Brain microvascular endothelial cell (primary cell): ENCODE results near the gene SMARCC1.

ENCODE experiments used
- DNase-seq: peaks from one replicate; pipeline ENCODE4 v3.0.0-alpha.2; 2020
- H3K27ac ChIP-seq: fragments of 250-450 bp; sonication (Bioruptor Pico); 2 replicates; pipeline ENCODE4 v1.5.1; 2020; ENCODE audit warnings: mild to moderate bottlenecking, moderate library complexity
- H3K27me3 ChIP-seq: fragments of 250-450 bp; sonication (Bioruptor Pico); replicated peaks from 2 replicates; pipeline ENCODE4 v1.5.1; 2020; ENCODE audit warnings: mild to moderate bottlenecking
- H3K36me3 ChIP-seq: fragments of 250-450 bp; sonication (Bioruptor Pico); replicated peaks from 2 replicates; pipeline ENCODE4 v1.5.1; 2020; ENCODE audit warnings: mild to moderate bottlenecking
- H3K4me3 ChIP-seq: 2 replicates; pipeline ENCODE4 v1.5.1; 2011; ENCODE audit warnings: low read depth, mild to moderate bottlenecking, control low read depth, low read length, moderate library complexity
- in situ Hi-C: cut with HindIII; loops from 2 replicates; pipeline ENCODE4 v1.10.0; 2017; ENCODE audit warnings: low sequenced_read_pairs, low pct_ligation_motif_present
- TF ChIP-seq, protein P1 (sequence below): IDR thresholded peaks from 2 replicates; pipeline ENCODE4 v1.5.1; 2011; ENCODE audit warnings: low read depth, mild to moderate bottlenecking, moderate library complexity, low read length, control low read depth, inconsistent platforms; ENCODE audit errors: missing control alignments

Gene SMARCC1

DNA sequence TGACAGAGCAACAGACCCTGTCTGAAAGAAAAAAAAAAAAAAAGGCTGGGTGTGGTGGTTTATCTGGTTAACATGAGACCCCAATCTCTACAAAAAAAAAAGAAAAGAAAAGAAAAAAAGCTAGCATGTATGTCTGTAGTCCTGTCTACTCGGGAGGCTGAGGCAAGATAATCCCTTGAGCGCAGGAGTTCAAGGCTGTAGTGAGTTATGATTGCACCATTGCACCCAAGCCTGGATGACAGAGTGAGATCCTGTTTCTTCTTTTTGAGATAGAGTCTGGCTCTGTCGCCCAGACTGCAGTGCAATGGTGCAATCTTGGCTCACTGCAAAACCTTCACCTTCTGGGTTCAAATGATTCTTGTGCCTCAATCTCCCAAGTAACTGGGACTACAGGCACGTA is 12.9 kb upstream of the SMARCC1 start:
- in situ Hi-C loops = no loop called here
- Histone ChIP-seq H3K36me3 (no peaks in the 10 kb centered on the region), H3K27ac (no peak overlapping the region), H3K4me3 (no peak overlapping the region), H3K27me3 (no peaks in the 10 kb centered on the region)
- DNase-seq = no peak
- TF ChIP-seq, protein P1, sequence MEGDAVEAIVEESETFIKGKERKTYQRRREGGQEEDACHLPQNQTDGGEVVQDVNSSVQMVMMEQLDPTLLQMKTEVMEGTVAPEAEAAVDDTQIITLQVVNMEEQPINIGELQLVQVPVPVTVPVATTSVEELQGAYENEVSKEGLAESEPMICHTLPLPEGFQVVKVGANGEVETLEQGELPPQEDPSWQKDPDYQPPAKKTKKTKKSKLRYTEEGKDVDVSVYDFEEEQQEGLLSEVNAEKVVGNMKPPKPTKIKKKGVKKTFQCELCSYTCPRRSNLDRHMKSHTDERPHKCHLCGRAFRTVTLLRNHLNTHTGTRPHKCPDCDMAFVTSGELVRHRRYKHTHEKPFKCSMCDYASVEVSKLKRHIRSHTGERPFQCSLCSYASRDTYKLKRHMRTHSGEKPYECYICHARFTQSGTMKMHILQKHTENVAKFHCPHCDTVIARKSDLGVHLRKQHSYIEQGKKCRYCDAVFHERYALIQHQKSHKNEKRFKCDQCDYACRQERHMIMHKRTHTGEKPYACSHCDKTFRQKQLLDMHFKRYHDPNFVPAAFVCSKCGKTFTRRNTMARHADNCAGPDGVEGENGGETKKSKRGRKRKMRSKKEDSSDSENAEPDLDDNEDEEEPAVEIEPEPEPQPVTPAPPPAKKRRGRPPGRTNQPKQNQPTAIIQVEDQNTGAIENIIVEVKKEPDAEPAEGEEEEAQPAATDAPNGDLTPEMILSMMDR = no peak

DNA sequence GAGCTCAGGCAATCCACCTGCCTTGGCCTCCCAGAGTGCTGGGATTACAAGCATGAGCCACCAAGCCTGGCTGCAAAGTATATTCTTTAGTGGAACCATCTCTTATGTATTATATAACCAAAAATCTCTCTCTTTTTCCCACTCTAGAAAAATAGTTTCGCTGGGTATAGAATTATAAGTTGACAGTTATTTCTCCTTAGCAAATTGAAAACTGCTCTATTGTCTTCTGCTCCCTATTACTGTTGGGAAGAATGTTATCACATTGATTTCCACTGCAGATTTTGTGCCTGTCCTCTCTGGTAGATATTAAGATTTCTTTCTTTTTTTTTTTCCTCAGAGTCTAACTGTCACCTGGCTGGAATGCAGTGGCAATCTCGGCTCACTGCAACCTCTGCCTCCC is 11.0 kb upstream of the SMARCC1 start:
- no peak overlapping the region for H3K27ac ChIP-seq
- in situ Hi-C loops = no loop called here
- H3K36me3 ChIP-seq = no peaks in the 10 kb centered on the region
- TF ChIP-seq, protein P1 = no peak
- no peaks in the 10 kb centered on the region for H3K27me3 ChIP-seq
- no peak for DNase-seq
- no peak overlapping the region for H3K4me3 ChIP-seq

DNA sequence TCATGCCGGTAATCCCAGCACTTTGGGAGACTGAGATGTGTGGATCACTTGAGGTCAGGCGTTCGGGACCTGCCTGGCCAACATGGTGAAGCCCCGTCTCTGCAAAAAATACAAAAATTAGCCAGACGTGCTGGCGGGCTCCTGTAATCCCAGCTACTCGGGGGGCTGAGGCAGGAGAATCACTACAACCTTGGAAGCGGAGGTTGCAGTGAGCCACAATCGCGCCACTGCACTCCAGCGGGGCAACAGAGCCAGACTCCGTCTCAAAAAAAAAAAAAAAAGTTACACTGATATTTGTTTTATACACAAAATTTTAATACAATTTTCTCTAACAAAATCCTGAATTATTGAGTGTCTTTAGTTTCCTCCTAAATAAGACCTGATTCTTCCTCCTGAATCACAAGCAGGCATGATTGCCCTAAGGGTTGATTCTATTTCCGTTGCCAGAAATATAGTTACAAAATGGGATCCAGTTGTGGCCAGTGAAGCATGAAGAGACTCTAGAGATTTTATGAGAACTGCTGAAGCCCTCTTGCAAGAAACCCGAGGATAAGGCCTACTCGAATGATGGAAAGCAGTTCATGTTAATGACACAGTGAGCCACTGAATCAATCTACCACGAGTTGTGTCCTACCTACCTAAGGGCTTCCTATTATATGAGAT is 9.6 kb upstream of the SMARCC1 start:
- TF ChIP-seq, protein P1 = no peak

DNA sequence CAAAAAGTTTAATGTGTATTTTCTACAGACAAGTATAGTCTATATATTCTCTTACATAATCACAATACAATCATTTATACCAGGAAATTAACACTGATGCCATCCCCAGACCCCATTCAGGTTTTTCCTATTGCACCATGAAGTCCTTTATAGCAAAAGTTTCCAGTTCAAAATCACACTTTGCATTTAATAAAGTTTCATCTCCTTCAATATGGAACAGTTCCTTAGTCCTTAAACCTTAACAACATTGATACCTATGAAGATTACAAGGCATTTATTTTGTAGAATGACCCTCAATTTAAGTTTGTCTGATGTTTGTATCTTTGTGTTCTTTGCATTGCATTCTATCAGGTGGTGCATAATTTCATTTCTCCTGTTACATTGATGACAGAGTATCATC is 2.0 kb upstream of the SMARCC1 start:
- Histone ChIP-seq H3K36me3 (no peaks in the 10 kb centered on the region), H3K27ac (no peak overlapping the region), H3K4me3 (no peak overlapping the region), H3K27me3 (no peaks in the 10 kb centered on the region)
- in situ Hi-C loops = no loop called here
- DNase-seq = no peak
- TF ChIP-seq, protein P1 = no peak

More for the DNA sequence above, 9.6 kb upstream of the SMARCC1 start:
- H3K27ac ChIP-seq = no peak overlapping the region
- H3K36me3 ChIP-seq = no peaks in the 10 kb centered on the region
- H3K4me3 ChIP-seq = no peak overlapping the region
- no peak for DNase-seq
- H3K27me3 ChIP-seq = no peaks in the 10 kb centered on the region
- in situ Hi-C loops = no loop called here

DNA sequence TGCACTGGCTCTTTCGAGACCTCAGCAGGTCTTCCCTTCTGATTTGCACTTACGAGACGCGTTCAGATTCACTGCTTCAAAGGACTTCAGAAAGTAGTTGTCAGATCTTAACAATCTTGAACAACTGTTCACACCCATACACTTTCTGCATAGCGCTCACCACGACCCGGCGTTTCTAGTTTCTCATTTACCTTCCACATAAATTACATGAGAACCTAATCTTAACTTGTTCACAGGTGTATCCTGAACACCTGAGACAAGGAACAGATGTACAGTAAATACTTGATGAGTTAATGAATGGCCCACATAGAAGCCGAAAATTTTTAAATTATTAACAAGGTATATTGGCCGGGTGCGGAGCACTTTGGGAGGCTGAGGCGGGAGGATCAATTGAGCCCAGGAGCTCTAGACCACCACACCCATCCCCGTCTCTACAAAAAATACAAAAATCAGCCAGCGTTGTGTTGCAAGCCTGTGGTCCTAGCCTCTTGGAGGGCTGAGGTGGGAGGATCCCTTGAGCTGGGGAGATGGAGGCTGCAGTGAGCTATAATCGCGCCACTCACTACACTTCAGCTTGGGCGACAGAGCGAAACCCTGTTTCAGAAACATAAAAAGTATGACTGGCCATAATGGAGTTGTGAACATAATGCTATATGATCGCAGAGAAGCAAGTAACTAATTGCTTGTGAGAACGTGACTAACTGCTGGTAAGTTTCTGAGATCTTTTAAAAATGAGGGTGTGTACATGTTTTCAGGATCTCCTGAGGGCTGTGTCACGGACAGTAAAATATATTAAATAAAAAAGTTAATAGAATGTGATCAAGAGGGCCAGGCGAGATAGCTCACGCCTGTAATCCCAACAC is 984 bp upstream of the SMARCC1 start:
- H3K27ac ChIP-seq = peak overlapping the region; percentile 97
- H3K36me3 ChIP-seq = no peaks in the 10 kb centered on the region
- peak overlapping the region; percentile 92 for H3K4me3 ChIP-seq
- DNase-seq = no peak
- H3K27me3 ChIP-seq = no peaks in the 10 kb centered on the region
- in situ Hi-C loops = no loop called here
- TF ChIP-seq, protein P1 = no peak
